Islet precursor cell (in vitro differentiated cells): ENCODE data around the gene RPS27.
A peak's percentile ranks its signal among the peaks of the same experiment; 100 is the strongest.
"Not testable (repeated sequence)": the region's sequence is repeated elsewhere in the genome, so short reads cannot be mapped to it uniquely, and the experiment has no call there.

Source experiments
- DNase-seq: peaks from one replicate; pipeline ENCODE4 v3.0.0-alpha.2; 2018

RPS27 gene

GRCh38 chr1:153962088-153963029 is 28.2 kb upstream of the RPS27 start:
- DNase-seq, result peak; percentile 83

GRCh38 chr1:153963030-153963849 is 27.3 kb upstream of the RPS27 start, which contains the start of gene SLC39A1:
TSS of gene SLC39A1 (minus strand) at chr1:153963537. CDS start at chr1:153962715, 822 bp downstream.
- peak; percentile 100 for DNase-seq

GRCh38 chr1:153963850-153964331 is 26.7 kb upstream of the RPS27 start:
- DNase-seq, result peak; percentile 97

GRCh38 chr1:153967107-153967999 is 23.2 kb upstream of the RPS27 start, which contains the start of gene CREB3L4:
TSS of gene CREB3L4 (plus strand) at chr1:153967902. CDS start at chr1:153968526, 624 bp downstream.
- peak; percentile 98 for DNase-seq

GRCh38 chr1:153968000-153968363 is 22.6 kb upstream of the RPS27 start:
- DNase-seq, result no peak

GRCh38 chr1:153968408-153968807 is 22.2 kb upstream of the RPS27 start:
- no peak for DNase-seq

- no peak for DNase-seq
These were observed 21.6 kb upstream of the RPS27 start for GRCh38 chr1:153968972-153969371.

- no peak for DNase-seq
These were observed 20.2 kb upstream of the RPS27 start for GRCh38 chr1:153970346-153970745.

- no peak for DNase-seq
These were observed 17.5 kb upstream of the RPS27 start for GRCh38 chr1:153973071-153973470.

GRCh38 chr1:153973525-153973924 is 17.0 kb upstream of the RPS27 start:
- DNase-seq, result no peak

- DNase-seq, result no peak
These were observed 13.7 kb upstream of the RPS27 start for GRCh38 chr1:153976819-153977249.

GRCh38 chr1:153977250-153978240 is 13.0 kb upstream of the RPS27 start, which contains the start of gene JTB:
TSS of gene JTB (minus strand) at chr1:153977674. CDS start at chr1:153977252, 422 bp downstream.
- peak; percentile 91 for DNase-seq

GRCh38 chr1:153978274-153978909 is 12.2 kb upstream of the RPS27 start:
- no peak for DNase-seq

- not testable (repeated sequence) for DNase-seq
These were observed 11.5 kb upstream of the RPS27 start for GRCh38 chr1:153979091-153979490.

GRCh38 chr1:153981735-153982134 is 8.8 kb upstream of the RPS27 start:
- DNase-seq, result not testable (repeated sequence)

GRCh38 chr1:153984123-153984894 is 6.3 kb upstream of the RPS27 start:
- DNase-seq, result no peak

GRCh38 chr1:153985341-153985912 is 5.1 kb upstream of the RPS27 start:
- DNase-seq, result no peak

GRCh38 chr1:153985941-153986761 is 4.4 kb upstream of the RPS27 start, which contains the start of gene RAB13:
TSS of gene RAB13 (minus strand) at chr1:153986339. CDS start at chr1:153986236, 103 bp downstream.
- peak; percentile 96 for DNase-seq
